ENCODE results near the gene REV1. TPM values are rescaled to one million over a fixed set of nuclear protein-coding genes. Genes with fewer than 3 reads are reported as not detected.

The REV1 gene
- total and polyA plus RNA-seq, 2 experiments from 2014 or later = 32.9 to 46.7 TPM

- Mint-ChIP-seq H3K27me3 (ENCODE audit: insufficient read depth, low read depth, poor library complexity) (peaks cover 5% of the 10 kb centered on the region), H3K4me3 (no peak overlapping the region), H3K27ac (no peak overlapping the region), H3K4me1 (peaks cover 12% of the 10 kb centered on the region), H3K36me3 (ENCODE audit: low read depth) (peaks cover 91% of the 10 kb centered on the region), H3K9me3 (no peaks in the 10 kb centered on the region)
- ATAC-seq (no peak), DNase-seq (ENCODE audit: low spot score) (no peak)
- H3K27me3 ChIP-seq (ENCODE audit: insufficient read depth) = no peaks in the 10 kb centered on the region
- 0 out of 2 replicates have a peak, but pooled peaks cover 3% of the 10 kb centered on the region for H3F3A ChIP-seq (replicated peaks; ENCODE audit: low read depth)
- H4K20me1 ChIP-seq (replicated peaks; ENCODE audit: insufficient read depth) = peaks cover 9% of the 10 kb centered on the region; the same call in 1 of the 2 replicates
- no peaks in the 10 kb centered on the region for H3K9me2 ChIP-seq (ENCODE audit: insufficient read depth)
- no peaks in the 10 kb centered on the region for H3K79me2 ChIP-seq (replicated peaks; ENCODE audit: insufficient read depth)
- TF ChIP-seq, protein P1, sequence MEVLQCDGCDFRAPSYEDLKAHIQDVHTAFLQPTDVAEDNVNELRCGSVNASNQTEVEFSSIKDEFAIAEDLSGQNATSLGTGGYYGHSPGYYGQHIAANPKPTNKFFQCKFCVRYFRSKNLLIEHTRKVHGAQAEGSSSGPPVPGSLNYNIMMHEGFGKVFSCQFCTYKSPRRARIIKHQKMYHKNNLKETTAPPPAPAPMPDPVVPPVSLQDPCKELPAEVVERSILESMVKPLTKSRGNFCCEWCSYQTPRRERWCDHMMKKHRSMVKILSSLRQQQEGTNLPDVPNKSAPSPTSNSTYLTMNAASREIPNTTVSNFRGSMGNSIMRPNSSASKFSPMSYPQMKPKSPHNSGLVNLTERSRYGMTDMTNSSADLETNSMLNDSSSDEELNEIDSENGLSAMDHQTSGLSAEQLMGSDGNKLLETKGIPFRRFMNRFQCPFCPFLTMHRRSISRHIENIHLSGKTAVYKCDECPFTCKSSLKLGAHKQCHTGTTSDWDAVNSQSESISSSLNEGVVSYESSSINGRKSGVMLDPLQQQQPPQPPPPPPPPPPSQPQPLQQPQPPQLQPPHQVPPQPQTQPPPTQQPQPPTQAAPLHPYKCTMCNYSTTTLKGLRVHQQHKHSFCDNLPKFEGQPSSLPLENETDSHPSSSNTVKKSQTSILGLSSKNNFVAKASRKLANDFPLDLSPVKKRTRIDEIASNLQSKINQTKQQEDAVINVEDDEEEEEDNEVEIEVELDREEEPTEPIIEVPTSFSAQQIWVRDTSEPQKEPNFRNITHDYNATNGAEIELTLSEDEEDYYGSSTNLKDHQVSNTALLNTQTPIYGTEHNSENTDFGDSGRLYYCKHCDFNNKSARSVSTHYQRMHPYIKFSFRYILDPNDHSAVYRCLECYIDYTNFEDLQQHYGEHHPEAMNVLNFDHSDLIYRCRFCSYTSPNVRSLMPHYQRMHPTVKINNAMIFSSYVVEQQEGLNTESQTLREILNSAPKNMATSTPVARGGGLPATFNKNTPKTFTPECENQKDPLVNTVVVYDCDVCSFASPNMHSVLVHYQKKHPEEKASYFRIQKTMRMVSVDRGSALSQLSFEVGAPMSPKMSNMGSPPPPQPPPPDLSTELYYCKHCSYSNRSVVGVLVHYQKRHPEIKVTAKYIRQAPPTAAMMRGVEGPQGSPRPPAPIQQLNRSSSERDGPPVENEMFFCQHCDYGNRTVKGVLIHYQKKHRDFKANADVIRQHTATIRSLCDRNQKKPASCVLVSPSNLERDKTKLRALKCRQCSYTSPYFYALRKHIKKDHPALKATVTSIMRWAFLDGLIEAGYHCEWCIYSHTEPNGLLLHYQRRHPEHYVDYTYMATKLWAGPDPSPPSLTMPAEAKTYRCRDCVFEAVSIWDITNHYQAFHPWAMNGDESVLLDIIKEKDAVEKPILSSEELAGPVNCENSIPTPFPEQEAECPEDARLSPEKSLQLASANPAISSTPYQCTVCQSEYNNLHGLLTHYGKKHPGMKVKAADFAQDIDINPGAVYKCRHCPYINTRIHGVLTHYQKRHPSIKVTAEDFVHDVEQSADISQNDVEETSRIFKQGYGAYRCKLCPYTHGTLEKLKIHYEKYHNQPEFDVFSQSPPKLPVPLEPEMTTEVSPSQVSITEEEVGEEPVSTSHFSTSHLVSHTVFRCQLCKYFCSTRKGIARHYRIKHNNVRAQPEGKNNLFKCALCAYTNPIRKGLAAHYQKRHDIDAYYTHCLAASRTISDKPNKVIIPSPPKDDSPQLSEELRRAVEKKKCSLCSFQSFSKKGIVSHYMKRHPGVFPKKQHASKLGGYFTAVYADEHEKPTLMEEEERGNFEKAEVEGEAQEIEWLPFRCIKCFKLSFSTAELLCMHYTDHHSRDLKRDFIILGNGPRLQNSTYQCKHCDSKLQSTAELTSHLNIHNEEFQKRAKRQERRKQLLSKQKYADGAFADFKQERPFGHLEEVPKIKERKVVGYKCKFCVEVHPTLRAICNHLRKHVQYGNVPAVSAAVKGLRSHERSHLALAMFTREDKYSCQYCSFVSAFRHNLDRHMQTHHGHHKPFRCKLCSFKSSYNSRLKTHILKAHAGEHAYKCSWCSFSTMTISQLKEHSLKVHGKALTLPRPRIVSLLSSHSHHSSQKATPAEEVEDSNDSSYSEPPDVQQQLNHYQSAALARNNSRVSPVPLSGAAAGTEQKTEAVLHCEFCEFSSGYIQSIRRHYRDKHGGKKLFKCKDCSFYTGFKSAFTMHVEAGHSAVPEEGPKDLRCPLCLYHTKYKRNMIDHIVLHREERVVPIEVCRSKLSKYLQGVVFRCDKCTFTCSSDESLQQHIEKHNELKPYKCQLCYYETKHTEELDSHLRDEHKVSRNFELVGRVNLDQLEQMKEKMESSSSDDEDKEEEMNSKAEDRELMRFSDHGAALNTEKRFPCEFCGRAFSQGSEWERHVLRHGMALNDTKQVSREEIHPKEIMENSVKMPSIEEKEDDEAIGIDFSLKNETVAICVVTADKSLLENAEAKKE (CRISPR knock-in tag; IDR thresholded peaks at IDR 0.05) = no peak
- TF ChIP-seq EZH2phosphoT487 (IDR thresholded peaks at IDR 0.05; ENCODE audit: unreplicated experiment) (no peak), STAT1 (IDR thresholded peaks at IDR 0.05; ENCODE audit: unreplicated experiment) (no peak), CREB1 (CRISPR knock-in tag; IDR thresholded peaks at IDR 0.05; ENCODE audit: low read depth) (no peak), JUNB (IDR thresholded peaks at IDR 0.05; ENCODE audit: unreplicated experiment) (no peak), NANOG (IDR thresholded peaks at IDR 0.05; ENCODE audit: borderline replicate concordance) (no peak), CTCF (conservative IDR thresholded peaks at IDR 0.05; ENCODE audit: low read depth in 2 of 2) (no peak), EZH2 (IDR thresholded peaks at IDR 0.05; ENCODE audit: low read depth, unreplicated experiment) (no peak), ZNF331 (CRISPR knock-in tag; IDR thresholded peaks at IDR 0.05; ENCODE audit: low read depth) (no peak), ZNF114 (CRISPR knock-in tag; IDR thresholded peaks at IDR 0.05) (no peak), POLR2AphosphoS5 (IDR thresholded peaks at IDR 0.05; ENCODE audit: low read depth) (no peak)
- TF ChIP-seq, protein P2, sequence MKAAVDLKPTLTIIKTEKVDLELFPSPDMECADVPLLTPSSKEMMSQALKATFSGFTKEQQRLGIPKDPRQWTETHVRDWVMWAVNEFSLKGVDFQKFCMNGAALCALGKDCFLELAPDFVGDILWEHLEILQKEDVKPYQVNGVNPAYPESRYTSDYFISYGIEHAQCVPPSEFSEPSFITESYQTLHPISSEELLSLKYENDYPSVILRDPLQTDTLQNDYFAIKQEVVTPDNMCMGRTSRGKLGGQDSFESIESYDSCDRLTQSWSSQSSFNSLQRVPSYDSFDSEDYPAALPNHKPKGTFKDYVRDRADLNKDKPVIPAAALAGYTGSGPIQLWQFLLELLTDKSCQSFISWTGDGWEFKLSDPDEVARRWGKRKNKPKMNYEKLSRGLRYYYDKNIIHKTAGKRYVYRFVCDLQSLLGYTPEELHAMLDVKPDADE (IDR thresholded peaks at IDR 0.05) = no peak
- TF ChIP-seq, protein P3, sequence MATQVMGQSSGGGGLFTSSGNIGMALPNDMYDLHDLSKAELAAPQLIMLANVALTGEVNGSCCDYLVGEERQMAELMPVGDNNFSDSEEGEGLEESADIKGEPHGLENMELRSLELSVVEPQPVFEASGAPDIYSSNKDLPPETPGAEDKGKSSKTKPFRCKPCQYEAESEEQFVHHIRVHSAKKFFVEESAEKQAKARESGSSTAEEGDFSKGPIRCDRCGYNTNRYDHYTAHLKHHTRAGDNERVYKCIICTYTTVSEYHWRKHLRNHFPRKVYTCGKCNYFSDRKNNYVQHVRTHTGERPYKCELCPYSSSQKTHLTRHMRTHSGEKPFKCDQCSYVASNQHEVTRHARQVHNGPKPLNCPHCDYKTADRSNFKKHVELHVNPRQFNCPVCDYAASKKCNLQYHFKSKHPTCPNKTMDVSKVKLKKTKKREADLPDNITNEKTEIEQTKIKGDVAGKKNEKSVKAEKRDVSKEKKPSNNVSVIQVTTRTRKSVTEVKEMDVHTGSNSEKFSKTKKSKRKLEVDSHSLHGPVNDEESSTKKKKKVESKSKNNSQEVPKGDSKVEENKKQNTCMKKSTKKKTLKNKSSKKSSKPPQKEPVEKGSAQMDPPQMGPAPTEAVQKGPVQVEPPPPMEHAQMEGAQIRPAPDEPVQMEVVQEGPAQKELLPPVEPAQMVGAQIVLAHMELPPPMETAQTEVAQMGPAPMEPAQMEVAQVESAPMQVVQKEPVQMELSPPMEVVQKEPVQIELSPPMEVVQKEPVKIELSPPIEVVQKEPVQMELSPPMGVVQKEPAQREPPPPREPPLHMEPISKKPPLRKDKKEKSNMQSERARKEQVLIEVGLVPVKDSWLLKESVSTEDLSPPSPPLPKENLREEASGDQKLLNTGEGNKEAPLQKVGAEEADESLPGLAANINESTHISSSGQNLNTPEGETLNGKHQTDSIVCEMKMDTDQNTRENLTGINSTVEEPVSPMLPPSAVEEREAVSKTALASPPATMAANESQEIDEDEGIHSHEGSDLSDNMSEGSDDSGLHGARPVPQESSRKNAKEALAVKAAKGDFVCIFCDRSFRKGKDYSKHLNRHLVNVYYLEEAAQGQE (IDR thresholded peaks at IDR 0.05; ENCODE audit: unreplicated experiment) = no peak
- no peak overlapping the region for H2AFZ ChIP-seq
- H3K4me1 ChIP-seq (ENCODE audit: insufficient read depth) = no peaks in the 10 kb centered on the region
- H3K4me3 ChIP-seq = no peak overlapping the region
- peaks cover 75% of the 10 kb centered on the region for H3K36me3 ChIP-seq (ENCODE audit: insufficient read depth)
- no peak overlapping the region for H3K27ac ChIP-seq (ENCODE audit: low read depth)
- no peak overlapping the region for H3K4me2 ChIP-seq
Measured at GRCh38 chr2:99398303-99398702, 91.5 kb downstream of the REV1 start.

All from GM23338 (cell line).